Endodermal cell (in vitro differentiated cells): Measurements from ENCODE around the gene CADM4. TPM values are rescaled to one million over a fixed set of nuclear protein-coding genes. Genes with fewer than 3 reads are reported as not detected.

Experiments used
- DNase-seq: peaks from one replicate; pipeline ENCODE4 v3.0.0-alpha.2; 2017
- H3K27ac ChIP-seq: 2 replicates; pipeline ENCODE4 v1.5.1; 2013; ENCODE audit warnings: mild to moderate bottlenecking, low read depth, low read length, moderate library complexity
- H3K27me3 ChIP-seq: 2 replicates; pipeline ENCODE4 v1.6.1; 2013; ENCODE audit warnings: mild to moderate bottlenecking, low read length, moderate library complexity; ENCODE audit not compliant: insufficient read depth, control insufficient read depth, poor library complexity, severe bottlenecking
- H3K36me3 ChIP-seq: 2 replicates; pipeline ENCODE4 v1.7.0; 2013; ENCODE audit warnings: mild to moderate bottlenecking, low read length, moderate library complexity; ENCODE audit not compliant: control insufficient read depth, insufficient read depth
- H3K4me1 ChIP-seq: one replicate; pipeline ENCODE4 v1.7.0; 2013; ENCODE audit warnings: low read length; ENCODE audit not compliant: control insufficient read depth, insufficient read depth
- H3K4me3 ChIP-seq: 2 replicates; pipeline ENCODE4 v1.5.1; 2013; ENCODE audit warnings: mild to moderate bottlenecking, low read length, moderate library complexity
- H3K9ac ChIP-seq: 2 replicates; pipeline ENCODE4 v1.6.1; 2013; ENCODE audit warnings: mild to moderate bottlenecking, low read length, moderate library complexity; ENCODE audit not compliant: poor library complexity, severe bottlenecking; ENCODE audit errors: extremely low read depth
- H3K9me3 ChIP-seq: 2 replicates; pipeline ENCODE4 v1.6.1; 2013; ENCODE audit warnings: mild to moderate bottlenecking, low read length, moderate library complexity; ENCODE audit not compliant: control insufficient read depth
- H3K27ac Mint-ChIP-seq: 2 replicates; pipeline ENCODE4 v1.8.0; 2020; ENCODE audit warnings: mixed read lengths
- H3K27me3 Mint-ChIP-seq: 2 replicates; pipeline ENCODE4 v1.8.0; 2021; ENCODE audit warnings: mild to moderate bottlenecking, mixed read lengths; ENCODE audit not compliant: insufficient read depth
- H3K36me3 Mint-ChIP-seq: 2 replicates; pipeline ENCODE4 v1.8.0; 2020; ENCODE audit warnings: low read depth, mixed read lengths
- H3K4me1 Mint-ChIP-seq: 2 replicates; pipeline ENCODE4 v1.8.0; 2020; ENCODE audit warnings: mixed read lengths
- H3K4me3 Mint-ChIP-seq: 2 replicates; pipeline ENCODE4 v1.8.0; 2020; ENCODE audit warnings: mild to moderate bottlenecking, moderate library complexity, mixed read lengths
- H3K9me3 Mint-ChIP-seq: 2 replicates; pipeline ENCODE4 v1.8.0; 2020; ENCODE audit warnings: mild to moderate bottlenecking, mixed read lengths
- CTCF ChIP-seq: fragments of 200-600 bp; sonication (generic); conservative IDR thresholded peaks from 2 replicates; pipeline ENCODE4 v1.5.0; 2021; ENCODE audit warnings: antibody characterized with exemption, mild to moderate bottlenecking
- WGBS, 2 experiments: methylation state at CpG; one replicate each; pipeline versions ENCODE4 v1.1.5 to v1.1.7; 2013; ENCODE audit warnings: missing lambda C conversion rate in 2 of 2, mixed read lengths in 1 of 2; ENCODE audit not compliant: insufficient coverage in 1 of 2, insufficient read length in 1 of 2; 5-methylcytosine and 5-hydroxymethylcytosine counted together
- total RNA-seq, 2 donors: library from RNA; stranded (reverse); fragmentation: NEBNext Ultra II Directional in 1 of 2; extraction: Animal tissue kit (Norgen Biotek cat#: 25700) in 1 of 2; gene quantifications; 2 replicates in 1 of 2; 3 replicates in 1 of 2; pipeline ENCODE4 v1.2.1, GENCODE V29; 2021

The CADM4 gene
- total RNA-seq, 2 donors from 2014 or later, result 9.3 to 19.9 TPM

GRCh38 chr19:43631491-43631890 is 8.2 kb downstream of the CADM4 start:
- peaks cover 80% of the 10 kb centered on the region for H3K27me3 Mint-ChIP-seq
- H3K36me3 ChIP-seq, result no peaks in the 10 kb centered on the region
- DNase-seq, result no peak
- H3K9me3 Mint-ChIP-seq, result no peaks in the 10 kb centered on the region
- WGBS, 2 experiments, result 86 to 94% methylated on average over 4 to 5 of the region's 5 CpGs
- no peaks in the 10 kb centered on the region for H3K4me1 ChIP-seq
- no peak overlapping the region for H3K4me3 Mint-ChIP-seq
- no peak for TF ChIP-seq CTCF
- peaks cover 9% of the 10 kb centered on the region for H3K4me1 Mint-ChIP-seq
- no peaks in the 10 kb centered on the region for H3K27me3 ChIP-seq
- no peak overlapping the region for H3K27ac ChIP-seq
- peaks cover 4% of the 10 kb centered on the region for H3K36me3 Mint-ChIP-seq
- no peak overlapping the region for H3K4me3 ChIP-seq
- H3K27ac Mint-ChIP-seq, result no peak overlapping the region
- no peak overlapping the region for H3K9ac ChIP-seq
- H3K9me3 ChIP-seq, result no peaks in the 10 kb centered on the region

- Histone ChIP-seq H3K9ac (no peak overlapping the region), H3K36me3 (peaks cover 10% of the 10 kb centered on the region), H3K4me1 (no peaks in the 10 kb centered on the region), H3K9me3 (no peaks in the 10 kb centered on the region), H3K27me3 (no peaks in the 10 kb centered on the region), H3K27ac (no peak overlapping the region), H3K4me3 (no peak overlapping the region)
- Mint-ChIP-seq H3K27me3 (peaks cover 65% of the 10 kb centered on the region), H3K9me3 (no peaks in the 10 kb centered on the region), H3K4me3 (no peak overlapping the region), H3K4me1 (no peaks in the 10 kb centered on the region), H3K36me3 (peaks cover 10% of the 10 kb centered on the region), H3K27ac (no peak overlapping the region)
- no peak for TF ChIP-seq CTCF
- DNase-seq, result no peak
- WGBS, 2 experiments, result 88 to 100% methylated on average over 2 to 3 of the region's 3 CpGs
These were observed 10.9 kb downstream of the CADM4 start for GRCh38 chr19:43628646-43629326.

- Mint-ChIP-seq H3K9me3 (no peaks in the 10 kb centered on the region), H3K4me3 (no peak overlapping the region), H3K4me1 (no peaks in the 10 kb centered on the region), H3K27me3 (peaks cover 47% of the 10 kb centered on the region), H3K27ac (no peak overlapping the region), H3K36me3 (peaks cover 13% of the 10 kb centered on the region)
- no peaks in the 10 kb centered on the region for H3K4me1 ChIP-seq
- no peak overlapping the region for H3K9ac ChIP-seq
- peaks cover 13% of the 10 kb centered on the region for H3K36me3 ChIP-seq
- no peak for DNase-seq
- H3K27ac ChIP-seq, result no peak overlapping the region
- TF ChIP-seq CTCF, result no peak
- H3K9me3 ChIP-seq, result no peaks in the 10 kb centered on the region
- H3K4me3 ChIP-seq, result no peak overlapping the region
- WGBS, 2 experiments, result 92 to 93% methylated on average over 12 to 17 of the region's 17 CpGs
- H3K27me3 ChIP-seq, result no peaks in the 10 kb centered on the region
These were observed 12.8 kb downstream of the CADM4 start for GRCh38 chr19:43626838-43627237.
